GM19025 (cell line): ENCODE results near the gene ZNF668.

ENCODE experiments used
- ATAC-seq: cut with Tn5 transposase; IDR thresholded peaks from one replicate; pipeline ENCODE4 v1.9.1; 2021; ENCODE audit warnings: mild to moderate bottlenecking, low read depth, moderate library complexity; ENCODE audit not compliant: unreplicated experiment

ZNF668 gene

DNA sequence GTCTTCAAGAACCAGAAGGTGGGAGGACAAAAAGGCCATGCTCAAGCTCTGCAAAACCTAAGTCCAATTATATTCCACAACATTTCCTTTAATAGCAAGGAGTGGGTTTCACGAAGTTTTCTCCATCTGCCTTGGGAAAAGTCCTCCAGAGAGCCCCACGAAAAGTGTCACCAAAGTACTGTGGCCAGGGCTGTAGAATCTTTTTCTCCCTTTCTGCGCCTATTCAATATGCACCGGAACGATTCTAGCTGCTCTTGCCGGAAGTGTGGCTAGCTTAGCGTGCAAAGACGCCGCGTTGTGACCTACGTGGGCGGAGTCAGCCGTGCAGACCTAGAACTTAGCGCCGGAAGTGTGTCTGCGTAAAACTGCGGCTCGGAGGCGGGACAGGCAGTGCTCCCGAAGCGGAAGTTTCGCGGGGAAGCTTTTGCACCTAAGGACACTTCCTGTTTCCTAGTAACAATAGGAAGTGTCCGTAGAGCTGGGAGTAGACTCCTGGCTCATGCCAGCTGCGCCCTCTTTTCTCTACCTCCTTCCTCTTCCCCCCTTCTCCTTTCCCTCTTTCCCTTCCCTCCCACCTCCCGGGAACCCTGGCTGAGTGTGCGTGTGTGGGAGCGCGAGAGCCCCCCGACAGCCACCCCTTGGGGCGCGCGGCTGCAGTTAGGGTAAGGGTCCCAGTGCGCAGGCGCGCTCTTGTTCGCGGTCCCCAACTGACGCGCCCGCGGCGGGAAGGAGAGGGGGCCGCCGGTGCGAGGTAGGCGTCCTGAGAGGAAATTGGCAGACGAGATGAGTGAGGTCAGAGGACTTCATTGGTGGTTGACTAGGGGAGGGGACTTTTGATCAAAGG lies at the start of gene ZNF668, which contains the start of gene ZNF646:
Gene ZNF668 (minus strand): TSS at position 271 of the 844 bp plus-strand sequence. CDS start 9,781 bp downstream, outside the sequence.
Gene ZNF646 (plus strand): TSS at position 453 of the 844 bp plus-strand sequence. CDS start 1,903 bp downstream, outside the sequence.
- peak; percentile 61 for ATAC-seq

DNA sequence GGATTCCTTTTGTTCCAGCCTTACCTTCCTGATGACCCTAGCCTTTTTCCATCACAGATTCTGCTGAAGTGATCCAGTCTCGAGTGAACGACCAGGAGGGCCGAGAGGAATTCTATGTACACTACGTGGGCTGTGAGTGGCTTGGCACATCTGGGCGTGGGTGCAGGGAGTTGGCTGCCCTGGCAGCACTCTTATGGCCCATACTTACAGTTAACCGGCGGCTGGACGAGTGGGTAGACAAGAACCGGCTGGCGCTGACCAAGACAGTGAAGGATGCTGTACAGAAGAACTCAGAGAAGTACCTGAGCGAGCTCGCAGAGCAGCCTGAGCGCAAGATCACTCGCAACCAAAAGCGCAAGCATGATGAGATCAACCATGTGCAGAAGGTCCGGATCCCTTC lies 46.1 kb upstream of the ZNF668 start:
- ATAC-seq: no peak

DNA sequence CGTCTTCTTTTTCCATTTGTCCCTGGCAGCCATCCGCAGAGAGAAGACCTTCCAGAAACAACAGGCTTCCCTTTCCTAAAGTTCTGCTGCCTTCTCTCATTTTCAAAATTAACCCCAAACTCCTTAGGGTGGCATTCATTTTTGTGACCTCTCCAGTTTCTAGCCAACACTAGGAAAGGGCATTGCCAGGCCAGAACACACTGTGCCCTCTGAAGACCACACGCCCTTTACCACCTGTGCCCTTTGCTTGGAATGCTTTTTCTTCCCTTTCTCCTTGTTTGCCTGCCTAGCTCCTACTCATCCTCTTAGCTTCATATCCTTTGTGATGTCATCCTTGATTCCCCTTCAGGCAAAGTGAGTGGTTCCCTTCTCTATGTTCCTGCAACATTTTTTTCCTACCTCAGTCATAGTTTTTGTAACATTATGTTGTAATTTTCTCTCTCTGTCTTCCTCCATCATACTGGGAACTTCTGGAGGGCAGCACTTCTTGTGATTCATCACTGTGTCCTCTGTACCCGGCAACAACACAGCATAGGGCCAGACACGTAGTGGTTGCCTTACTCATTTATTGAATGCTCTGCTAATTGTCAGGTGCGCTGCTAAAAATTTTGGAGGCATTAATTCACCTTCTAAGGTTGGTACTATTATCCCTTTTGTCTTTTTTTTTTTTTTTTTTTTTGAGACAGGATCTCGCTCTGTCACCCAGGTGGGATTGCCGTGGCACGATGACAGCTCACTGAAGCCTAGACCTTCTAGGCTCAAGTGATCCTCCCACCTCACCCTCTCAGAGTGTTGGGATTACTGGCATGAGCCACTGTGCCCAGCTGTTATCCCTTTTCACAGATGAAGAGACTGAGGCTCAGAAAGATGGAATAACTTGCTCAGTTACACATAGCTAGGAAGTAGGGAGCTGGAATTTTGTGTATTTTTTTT lies 44.4 kb upstream of the ZNF668 start:
- ATAC-seq: no peak

DNA sequence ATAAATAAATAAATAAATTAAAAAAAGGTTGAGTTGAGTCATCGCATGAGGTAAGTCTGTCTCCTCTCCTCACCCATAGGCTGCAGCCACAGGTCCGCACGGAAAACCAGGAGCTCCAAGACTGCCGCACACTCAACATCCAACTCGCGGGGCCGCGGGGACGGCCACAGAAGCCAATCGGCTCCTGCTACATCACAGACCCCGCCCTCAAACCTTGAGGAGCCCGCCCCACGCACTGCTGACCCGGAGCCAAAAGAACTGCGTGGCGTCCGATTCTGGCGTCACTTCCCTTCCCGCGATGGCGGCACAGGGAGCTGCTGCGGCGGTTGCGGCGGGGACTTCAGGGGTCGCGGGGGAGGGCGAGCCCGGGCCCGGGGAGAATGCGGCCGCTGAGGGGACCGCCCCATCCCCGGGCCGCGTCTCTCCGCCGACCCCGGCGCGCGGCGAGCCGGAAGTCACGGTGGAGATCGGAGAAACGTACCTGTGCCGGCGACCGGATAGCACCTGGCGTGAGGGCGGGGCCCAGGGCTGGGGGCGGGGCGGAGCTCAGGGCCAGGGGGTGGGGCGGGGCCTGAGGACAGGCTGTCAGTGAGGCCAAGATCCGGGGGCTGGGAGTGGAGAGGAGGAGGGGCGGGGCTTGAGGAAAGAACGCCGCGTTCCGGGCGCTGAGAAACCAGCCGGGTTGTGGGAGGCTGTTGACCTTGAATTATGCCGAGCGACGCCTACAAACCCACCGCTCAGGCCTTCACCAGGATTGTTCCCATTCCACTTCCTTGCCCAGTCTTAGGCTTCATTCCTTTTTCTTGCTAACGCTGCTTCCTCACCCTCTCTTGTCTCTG lies 43.6 kb upstream of the ZNF668 start, which contains the start of gene KAT8:
Gene KAT8 (plus strand): TSS at position 281 of the 839 bp plus-strand sequence. CDS start 18 bp downstream, at position 299.
- ATAC-seq: peak; percentile 88

DNA sequence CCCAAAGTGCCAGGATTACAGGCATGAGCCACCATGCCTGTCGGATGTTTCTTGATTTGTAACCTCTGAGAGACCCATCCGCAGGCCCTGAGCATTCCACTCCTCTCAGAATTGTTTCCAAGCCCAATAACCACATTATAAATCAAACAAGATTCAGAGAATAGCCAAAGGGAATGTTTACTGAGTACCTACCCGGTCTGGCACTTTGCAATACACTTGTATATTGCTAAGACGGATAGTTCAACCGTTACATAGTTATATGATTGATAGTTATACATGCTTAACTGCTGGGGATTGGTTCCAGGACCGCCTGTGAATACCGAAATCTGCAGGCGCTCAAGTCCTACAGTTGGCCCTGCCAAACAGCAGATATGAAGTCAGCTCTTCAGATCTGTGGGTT lies 40.4 kb upstream of the ZNF668 start:
- no peak for ATAC-seq

DNA sequence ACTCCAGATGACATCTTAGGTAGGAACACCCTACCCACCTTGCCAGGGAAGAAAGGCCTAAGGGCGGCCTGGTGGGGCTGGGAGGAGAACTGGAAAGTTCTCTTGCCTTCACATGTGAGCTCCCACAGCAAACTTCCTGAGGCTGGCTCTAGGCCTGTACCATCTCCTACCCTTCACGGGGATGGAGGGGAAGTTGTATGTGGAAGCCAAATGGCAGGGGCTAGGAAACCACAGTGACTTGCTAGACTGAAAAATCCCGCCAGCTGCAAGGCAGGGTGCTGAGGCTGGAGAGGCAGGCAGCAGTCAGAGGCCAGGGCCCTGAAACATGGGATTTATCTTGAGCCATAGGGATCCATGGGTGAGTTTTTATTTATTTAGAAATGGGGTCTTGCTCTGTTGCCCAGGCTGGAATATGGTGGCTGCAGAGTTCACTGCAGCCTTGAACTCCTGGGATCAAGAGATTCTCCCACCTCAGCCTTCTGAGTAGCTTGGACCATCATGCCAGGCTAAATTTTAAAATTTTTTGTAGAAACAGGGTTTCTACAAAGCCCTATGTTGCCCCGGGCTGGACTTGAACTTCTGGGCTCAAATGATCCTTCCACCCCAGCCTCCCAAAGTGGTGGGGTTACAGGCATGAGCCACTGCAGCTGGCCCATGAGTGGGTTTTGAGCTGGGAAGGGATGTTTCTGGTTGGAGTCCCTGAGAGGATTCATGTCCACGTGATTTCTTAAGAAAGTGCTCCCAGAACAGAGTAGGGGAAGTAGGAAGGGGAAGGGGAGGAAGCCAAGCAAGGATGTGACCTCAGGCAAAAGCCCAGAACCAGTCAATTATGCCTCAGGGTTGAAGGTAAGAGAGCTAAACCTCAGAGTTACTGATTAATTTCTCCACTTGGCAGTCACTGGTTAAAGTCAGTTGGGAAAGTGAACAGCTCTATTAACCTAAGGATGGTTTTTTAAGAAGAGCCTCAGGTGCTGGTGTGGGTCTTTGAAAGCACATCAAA lies 39.4 kb upstream of the ZNF668 start:
- no peak for ATAC-seq

DNA sequence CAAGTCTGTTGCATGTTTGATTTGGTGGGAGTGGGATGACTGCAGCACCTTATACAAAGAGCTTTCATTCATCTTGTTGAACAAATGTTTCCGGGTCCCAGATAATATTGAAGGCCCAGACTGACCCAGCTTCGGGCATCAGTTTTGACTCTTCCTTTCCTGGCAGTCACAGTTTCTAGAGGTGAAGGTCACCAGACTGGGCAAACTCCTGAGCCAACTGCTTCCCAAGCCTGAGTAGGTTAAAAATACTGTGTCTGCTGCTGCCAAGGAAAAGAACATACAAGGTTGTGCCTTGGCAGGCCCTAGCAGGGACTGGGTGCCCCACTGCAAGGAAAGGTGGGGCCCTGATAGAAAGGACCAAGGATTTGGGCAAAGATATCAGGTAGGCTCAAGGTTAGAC lies 38.7 kb upstream of the ZNF668 start:
- ATAC-seq: no peak

DNA sequence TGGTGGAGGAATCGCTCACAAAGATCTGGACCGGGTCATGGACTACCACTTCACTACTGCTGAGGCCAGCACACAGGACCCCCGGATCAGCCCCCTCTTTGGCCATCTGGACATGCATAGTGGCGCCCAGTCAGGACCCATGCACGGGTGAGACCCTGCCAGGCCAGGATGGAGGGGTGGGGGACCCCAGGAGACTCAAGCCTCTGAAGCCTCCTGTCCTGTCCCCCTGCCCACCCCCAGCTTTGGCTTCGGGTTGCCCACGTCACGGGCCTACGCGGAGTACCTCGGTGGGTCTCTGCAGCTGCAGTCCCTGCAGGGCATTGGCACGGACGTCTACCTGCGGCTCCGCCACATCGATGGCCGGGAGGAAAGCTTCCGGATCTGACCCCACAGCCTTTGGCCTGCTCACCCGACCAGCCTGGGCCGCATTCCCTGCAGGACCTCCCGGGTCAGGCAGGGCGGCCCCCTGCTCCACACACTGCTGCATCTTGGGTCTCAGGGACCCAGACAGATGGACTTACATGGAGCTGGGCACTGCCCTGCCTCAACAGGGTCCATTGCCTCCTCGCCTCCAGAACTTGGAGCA lies 37.9 kb upstream of the ZNF668 start:
- ATAC-seq: no peak

DNA sequence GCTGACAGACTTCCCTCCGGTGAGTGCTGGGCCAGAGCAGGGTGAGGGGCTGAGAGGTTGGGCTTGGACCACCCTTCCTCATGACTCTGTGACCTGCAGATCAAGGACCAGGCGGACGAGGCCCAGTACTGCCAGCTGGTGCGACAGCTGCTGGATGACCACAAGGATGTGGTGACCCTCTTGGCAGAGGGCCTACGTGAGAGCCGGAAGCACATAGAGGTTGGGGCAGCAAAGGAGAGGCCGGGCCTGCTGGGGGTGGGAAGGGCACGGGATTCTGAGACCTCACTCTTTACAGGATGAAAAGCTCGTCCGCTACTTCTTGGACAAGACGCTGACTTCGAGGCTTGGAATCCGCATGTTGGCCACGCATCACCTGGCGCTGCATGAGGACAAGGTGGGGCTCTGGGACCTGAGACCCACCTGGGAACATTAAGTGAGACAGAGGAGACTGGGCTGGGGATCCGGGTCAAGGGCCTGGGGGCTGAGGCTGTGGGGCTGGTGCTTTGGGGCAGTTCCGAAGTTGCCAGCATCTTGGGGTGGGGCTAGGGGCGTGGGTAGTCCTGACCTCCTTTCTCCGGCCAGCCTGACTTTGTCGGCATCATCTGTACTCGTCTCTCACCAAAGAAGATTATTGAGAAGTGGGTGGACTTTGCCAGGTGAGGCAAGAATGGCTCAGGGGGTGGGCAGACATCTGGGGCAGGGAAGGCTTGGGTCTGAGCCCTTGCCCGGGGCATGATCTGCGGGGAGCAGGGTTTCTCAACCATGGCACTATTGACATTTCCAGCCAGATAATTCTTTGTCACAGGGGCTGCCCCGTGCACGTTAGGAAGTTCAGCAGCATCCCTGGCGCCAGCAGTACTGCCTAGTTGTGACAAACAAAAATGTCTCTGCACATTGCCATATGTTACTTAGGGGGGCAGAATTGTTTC lies 36.3 kb upstream of the ZNF668 start:
- no peak for ATAC-seq

DNA sequence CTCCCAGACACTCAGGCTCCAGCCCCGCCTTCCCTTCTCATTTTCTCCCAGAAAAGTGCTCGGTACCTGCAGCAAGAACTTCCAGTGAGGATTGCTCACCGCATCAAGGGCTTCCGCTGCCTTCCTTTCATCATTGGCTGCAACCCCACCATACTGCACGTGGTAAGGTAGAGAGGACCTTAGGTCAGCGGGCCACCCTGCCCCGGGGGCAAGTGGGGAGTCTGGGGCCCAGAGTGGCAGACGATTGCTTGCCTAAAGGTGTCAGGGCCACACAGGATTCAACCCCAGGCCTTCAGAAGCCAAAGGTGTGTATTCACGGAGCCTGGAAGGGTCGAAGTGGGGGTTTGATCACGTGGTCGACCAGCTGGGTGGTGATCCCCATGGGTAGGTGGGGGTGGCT lies 35.6 kb upstream of the ZNF668 start:
- ATAC-seq: no peak

DNA sequence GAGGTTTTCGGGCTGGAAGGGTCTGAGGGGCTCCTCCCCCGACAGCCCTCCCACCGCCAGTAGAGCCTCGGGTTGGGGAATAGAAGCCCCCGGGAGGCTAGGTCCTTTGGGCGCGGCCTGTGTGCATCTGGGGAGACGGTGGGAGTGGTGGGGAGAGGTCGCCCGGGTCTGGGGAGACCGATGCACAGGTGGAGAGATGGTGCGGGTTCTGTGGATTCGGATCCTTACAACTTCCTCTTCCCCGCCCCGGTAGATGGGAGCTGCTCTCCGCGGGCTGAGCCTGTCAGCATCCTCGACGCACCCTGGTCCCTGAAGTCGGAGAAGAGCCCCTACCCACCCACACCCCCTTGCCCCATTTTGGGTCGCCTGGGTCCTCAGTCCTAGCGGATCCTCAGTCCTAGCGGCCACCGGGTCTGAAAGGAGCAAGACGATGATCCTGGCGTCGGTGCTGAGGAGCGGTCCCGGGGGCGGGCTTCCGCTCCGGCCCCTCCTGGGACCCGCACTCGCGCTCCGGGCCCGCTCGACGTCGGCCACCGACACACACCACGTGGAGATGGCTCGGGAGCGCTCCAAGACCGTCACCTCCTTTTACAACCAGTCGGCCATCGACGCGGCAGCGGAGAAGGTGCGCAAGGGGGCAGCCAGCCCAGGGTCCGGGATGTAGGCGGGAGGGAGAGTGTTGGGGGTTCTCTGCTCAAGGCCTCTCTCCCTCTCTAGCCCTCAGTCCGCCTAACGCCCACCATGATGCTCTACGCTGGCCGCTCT lies 34.9 kb upstream of the ZNF668 start:
- ATAC-seq: no peak

DNA sequence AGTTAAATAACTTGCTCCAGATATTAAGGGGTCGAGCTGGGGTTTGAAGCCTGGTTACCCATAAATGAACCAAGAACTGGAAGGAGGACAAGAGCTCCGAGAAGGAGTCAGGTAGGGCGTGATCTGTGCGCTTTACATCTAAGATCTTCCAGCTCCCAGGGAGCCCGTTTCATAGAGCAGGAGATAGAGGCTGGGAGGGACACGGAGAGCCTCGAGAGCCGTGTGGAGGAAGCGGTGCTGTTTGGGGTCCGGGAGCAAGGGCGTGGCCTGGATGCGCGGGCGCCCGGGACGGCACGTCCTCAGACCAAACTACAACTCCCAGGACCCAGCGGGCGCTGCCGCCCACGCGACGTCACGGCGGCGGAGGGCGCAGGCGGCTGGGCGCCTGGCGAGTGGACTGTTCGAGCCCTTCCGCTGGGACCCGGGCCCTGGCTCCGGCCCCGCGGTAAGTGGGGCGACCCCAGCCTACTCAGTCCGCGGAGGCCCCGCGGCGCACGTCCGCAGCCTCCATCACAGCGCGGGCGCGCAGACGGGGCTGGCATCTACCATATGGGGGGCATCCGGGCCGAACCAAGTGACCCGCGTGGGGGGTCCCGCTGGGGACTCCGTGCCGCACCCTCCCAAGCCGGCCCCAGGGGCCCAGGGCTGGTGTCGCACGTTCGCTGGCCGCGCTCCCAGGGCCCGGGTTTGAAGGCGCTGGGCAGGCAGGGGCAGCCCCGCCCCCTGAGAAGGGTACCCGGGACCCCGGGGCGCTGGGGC lies 34.2 kb upstream of the ZNF668 start, which contains the start of gene BCKDK:
Gene BCKDK (plus strand): TSS at position 352 of the 759 bp plus-strand sequence. CDS start 838 bp downstream, outside the sequence.
- ATAC-seq: peak; percentile 82

DNA sequence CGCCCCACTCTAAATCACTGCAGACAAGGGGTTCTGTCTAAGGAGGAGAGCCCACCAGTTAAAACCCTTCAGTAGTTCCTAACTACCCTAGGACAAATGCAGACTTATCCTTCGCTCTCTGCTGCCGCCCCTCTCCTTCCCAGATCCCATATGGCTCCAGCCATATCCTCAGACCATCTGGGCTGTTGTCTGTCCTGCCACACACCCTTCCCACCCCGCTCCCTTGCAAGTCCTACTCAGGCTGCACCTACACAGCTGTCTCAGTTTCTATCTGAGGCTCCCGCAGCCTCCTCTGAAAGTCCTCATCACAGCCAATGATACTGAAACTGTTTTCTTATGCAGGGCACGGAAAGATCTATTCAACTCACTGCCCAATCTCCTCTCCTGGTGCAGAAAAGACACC lies 33.4 kb upstream of the ZNF668 start:
- peak; percentile 56 for ATAC-seq

DNA sequence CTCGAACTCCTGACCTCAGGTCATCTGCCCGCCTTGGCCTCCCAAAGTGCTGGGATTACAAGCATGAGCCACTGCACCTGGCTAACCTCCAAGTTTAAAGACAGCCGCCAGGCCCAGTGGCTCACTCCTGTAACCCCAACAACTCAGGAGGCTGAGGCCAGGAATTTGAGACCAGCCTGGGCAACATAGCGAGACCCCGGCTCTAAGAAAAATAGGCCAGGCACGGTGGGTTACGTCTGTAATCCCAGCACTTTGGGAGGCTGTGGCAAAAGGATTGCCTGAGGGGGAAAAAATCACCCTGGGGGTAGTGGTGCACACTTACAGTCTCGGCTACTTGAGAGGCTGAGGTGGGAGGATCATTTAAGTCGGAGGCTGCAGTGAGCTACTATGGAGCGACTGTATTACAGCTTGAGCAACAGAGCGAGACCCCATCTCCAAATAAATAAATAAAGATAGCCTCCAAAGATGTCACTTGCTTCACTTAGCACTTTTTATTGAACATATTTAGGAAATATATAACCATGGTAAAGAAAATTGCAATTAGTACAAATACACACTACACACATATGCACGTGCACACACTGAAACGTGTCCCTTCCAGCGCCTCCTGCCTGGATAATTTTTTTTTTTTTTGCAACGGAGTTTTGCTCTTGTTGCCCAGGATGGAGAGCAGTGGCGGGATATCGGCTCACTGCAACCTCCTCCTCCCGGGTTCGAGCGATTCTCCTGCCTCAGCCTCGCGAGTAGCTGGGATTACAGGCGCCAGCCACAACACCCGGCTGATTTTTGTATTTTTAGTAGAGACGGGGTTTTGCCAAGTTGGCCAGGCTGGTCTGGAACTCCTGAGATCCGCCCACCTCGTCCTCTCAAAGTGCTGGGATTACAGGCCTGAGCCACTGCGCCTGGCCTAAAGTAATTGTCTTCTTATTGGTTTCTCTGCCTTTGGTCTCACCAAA lies 32.7 kb upstream of the ZNF668 start:
- ATAC-seq: no peak

DNA sequence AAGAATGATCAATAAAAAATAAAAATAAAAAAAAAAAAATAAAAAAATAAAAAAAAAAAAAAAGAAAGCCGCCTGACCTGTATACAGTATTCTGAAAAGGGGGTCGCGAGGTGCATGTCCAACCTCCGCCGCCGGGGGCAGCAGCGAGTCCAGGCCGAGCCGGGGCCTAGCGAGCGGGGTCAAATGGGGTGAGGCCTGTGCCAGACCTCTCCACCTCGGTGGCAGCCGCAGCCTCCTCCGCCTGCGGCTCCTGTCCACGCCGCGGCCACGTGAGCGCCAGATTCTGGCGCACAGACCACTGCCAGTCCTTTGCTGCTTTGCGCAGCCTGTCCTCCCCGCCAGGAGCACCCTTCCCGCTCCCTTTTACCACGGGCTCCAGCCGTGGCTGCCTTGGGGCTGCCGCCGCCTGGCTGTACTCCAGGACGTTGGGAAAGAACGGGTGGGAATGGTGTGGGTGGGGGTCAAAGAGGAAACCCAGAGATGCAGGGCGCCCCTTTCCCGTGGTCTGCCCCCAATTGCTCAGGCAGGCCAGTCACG lies 31.7 kb upstream of the ZNF668 start:
- no peak for ATAC-seq
